ENCODE data around the gene CRYBB3.

The CRYBB3 gene

GRCh38 chr22:25199731-25200520, at the start of gene CRYBB3:
Gene CRYBB3, plus strand, starts transcription at chr22:25199858. Its CDS starts 1,539 bp downstream, at chr22:25201397.
- ATAC-seq = no peak

- no peak for ATAC-seq
Measured at GRCh38 chr22:25153961-25154666, 45.5 kb upstream of the CRYBB3 start.

GRCh38 chr22:25154667-25154999, 45.0 kb upstream of the CRYBB3 start:
- ATAC-seq = no peak

GRCh38 chr22:25156736-25157135, 42.9 kb upstream of the CRYBB3 start:
- ATAC-seq = no peak

GRCh38 chr22:25159028-25159427, 40.6 kb upstream of the CRYBB3 start:
- ATAC-seq = no peak

- no peak for ATAC-seq
Measured at GRCh38 chr22:25160120-25160996, 39.3 kb upstream of the CRYBB3 start.

- ATAC-seq = no peak
Measured at GRCh38 chr22:25161017-25161915, 38.4 kb upstream of the CRYBB3 start.

- ATAC-seq = no peak
Measured at GRCh38 chr22:25161916-25162530, 37.6 kb upstream of the CRYBB3 start.

GRCh38 chr22:25162561-25162960, 37.1 kb upstream of the CRYBB3 start:
- no peak for ATAC-seq

GRCh38 chr22:25165785-25166184, 33.9 kb upstream of the CRYBB3 start:
- no peak for ATAC-seq

- no peak for ATAC-seq
Measured at GRCh38 chr22:25166266-25167040, 33.2 kb upstream of the CRYBB3 start.

GRCh38 chr22:25167082-25167481, 32.6 kb upstream of the CRYBB3 start:
- ATAC-seq = no peak

GRCh38 chr22:25167834-25168601, 31.6 kb upstream of the CRYBB3 start:
- ATAC-seq = no peak

- ATAC-seq = no peak
Measured at GRCh38 chr22:25169278-25170031, 30.2 kb upstream of the CRYBB3 start.

GRCh38 chr22:25170426-25170980, 29.2 kb upstream of the CRYBB3 start:
- no peak for ATAC-seq

- ATAC-seq = no peak
Measured at GRCh38 chr22:25172153-25172552, 27.5 kb upstream of the CRYBB3 start.

- no peak for ATAC-seq
Measured at GRCh38 chr22:25174156-25174887, 25.3 kb upstream of the CRYBB3 start.

- ATAC-seq = no peak
Measured at GRCh38 chr22:25174888-25175411, 24.7 kb upstream of the CRYBB3 start.

All from activated CD4-positive, CD25-positive, alpha-beta regulatory T cell treated with anti-CD3 and anti-CD28 coated beads, Interleukin-2, amount 50 U/mL, for 24 hours (primary cell).